CD4-positive, alpha-beta T cell (primary cell): ENCODE results near the gene POLR1E. TPM values are rescaled to one million over a fixed set of nuclear protein-coding genes. Genes with fewer than 3 reads are reported as not detected.

ENCODE experiments used
- ATAC-seq: fragments of 200-7000 bp; cut with Tn5 transposase; one replicate; pipeline ENCODE4 v1.10.0; 2022; ENCODE audit warnings: mild to moderate bottlenecking; ENCODE audit not compliant: poor library complexity
- CTCF ChIA-PET: fragments of 350-600 bp; sonication (Branson Sonifier 250); formaldehyde crosslinking; loops from one replicate; lab custom pipeline; 2021; ENCODE audit warnings: antibody characterized with exemption, inconsistent platforms; lab: Charles Lee
- POLR2A ChIA-PET: fragments of 350-600 bp; sonication (Branson Sonifier 250); formaldehyde crosslinking; loops from one replicate; lab custom pipeline; 2021; ENCODE audit warnings: antibody characterized with exemption, inconsistent platforms; lab: Charles Lee
- DNase-seq, 14 experiments: peaks; one replicate each; pipeline ENCODE4 v3.0.0-alpha.2; 2013 to 2020; ENCODE audit warnings: mixed read lengths in 2 of 14
- H3K27ac ChIP-seq, 2 donors: one replicate each; pipeline versions ENCODE4 v1.5.1 to v1.7.0; 2013; ENCODE audit warnings: low read length in 2 of 2, low read depth in 1 of 2, mild to moderate bottlenecking in 1 of 2
- H3K27me3 ChIP-seq, 2 experiments: 1 replicate in 1 of 2; 2 replicates in 1 of 2; pipeline versions ENCODE4 v1.6.1 to v1.7.0; 2013; ENCODE audit warnings: low read length in 2 of 2, control low read depth in 1 of 2, mild to moderate bottlenecking in 1 of 2, moderate library complexity in 1 of 2; ENCODE audit not compliant: insufficient read depth in 2 of 2, control insufficient read depth in 1 of 2
- H3K36me3 ChIP-seq: one replicate; pipeline ENCODE4 v1.6.1; 2013; ENCODE audit warnings: low read length, control low read depth; ENCODE audit not compliant: insufficient read depth
- H3K4me1 ChIP-seq: one replicate; pipeline ENCODE4 v1.6.1; 2013; ENCODE audit warnings: low read length, control low read depth; ENCODE audit not compliant: insufficient read depth
- H3K4me3 ChIP-seq: one replicate; pipeline ENCODE4 v1.5.1; 2013; ENCODE audit warnings: mild to moderate bottlenecking, low read length, moderate library complexity
- H3K9me3 ChIP-seq, 2 experiments: 1 replicate in 1 of 2; 2 replicates in 1 of 2; pipeline versions ENCODE4 v1.6.1 to v1.7.0; 2013; ENCODE audit warnings: low read length in 2 of 2, mild to moderate bottlenecking in 2 of 2, control low read depth in 1 of 2, moderate library complexity in 1 of 2; ENCODE audit not compliant: control insufficient read depth in 1 of 2, insufficient read depth in 1 of 2
- H3K27ac Mint-ChIP-seq: one replicate; pipeline ENCODE4 v1.8.0; 2020; ENCODE audit warnings: mixed read lengths
- H3K27me3 Mint-ChIP-seq: one replicate; pipeline ENCODE4 v1.8.0; 2021; ENCODE audit warnings: mixed read lengths
- H3K36me3 Mint-ChIP-seq: one replicate; pipeline ENCODE4 v1.8.0; 2021; ENCODE audit warnings: low read depth, mixed read lengths
- H3K4me1 Mint-ChIP-seq: one replicate; pipeline ENCODE4 v1.8.0; 2021; ENCODE audit warnings: low read depth, mixed read lengths
- H3K4me3 Mint-ChIP-seq: one replicate; pipeline ENCODE4 v1.8.0; 2020; ENCODE audit warnings: mild to moderate bottlenecking, mixed read lengths
- H3K9me3 Mint-ChIP-seq: one replicate; pipeline ENCODE4 v1.8.0; 2020; ENCODE audit warnings: mixed read lengths
- CTCF ChIP-seq: fragments of 200-600 bp; IDR thresholded peaks from one replicate; pipeline ENCODE4 v1.8.0; 2022; ENCODE audit warnings: antibody characterized with exemption, mild to moderate bottlenecking
- intact Hi-C, 2 experiments: fragments of 100-400 bp; cut with DNase I in 1 of 2; cut with micrococcal nuclease in 1 of 2; formaldehyde crosslinking; loops; one replicate each; pipeline versions ENCODE4 v1.15.1 to v1.9.0; 2023 to 2025; cut with DNase I, micrococcal nuclease
- total RNA-seq, 174 experiments: library from RNA in 2 of 174; stranded (reverse) in 2 of 174; gene quantifications; one replicate each; pipeline ENCODE4 v1.2.3 and lab custom pipeline; 2021 to 2026

POLR1E gene
- total RNA-seq, 2 experiments from 2014 or later: 28.9 to 29.7 TPM

- TF ChIP-seq CTCF: no peak
- ChIA-PET POLR2A (no interaction called here), CTCF (no interaction called here)
- H3K36me3 ChIP-seq: peaks cover 88% of the 10 kb centered on the region
- H3K4me1 ChIP-seq: peaks cover 2% of the 10 kb centered on the region
- Mint-ChIP-seq H3K4me3 (no peak overlapping the region), H3K27ac (no peak overlapping the region), H3K36me3 (peaks cover 94% of the 10 kb centered on the region), H3K27me3 (no peaks in the 10 kb centered on the region), H3K4me1 (peaks cover 4% of the 10 kb centered on the region), H3K9me3 (no peaks in the 10 kb centered on the region)
- intact Hi-C loops: no loop called here
- DNase-seq (no peak), ATAC-seq (no peak)
- H3K27me3 ChIP-seq: no peaks in the 10 kb centered on the region
- no peak overlapping the region for H3K27ac ChIP-seq
- H3K4me3 ChIP-seq: no peak overlapping the region
- no peaks in the 10 kb centered on the region for H3K9me3 ChIP-seq
Measured at GRCh38 chr9:37497320-37497719, 11.6 kb downstream of the POLR1E start.

- H3K27ac Mint-ChIP-seq: no peak overlapping the region
Measured at GRCh38 chr9:37498457-37498856, 12.7 kb downstream of the POLR1E start.

GRCh38 chr9:37499297-37499696, 13.5 kb downstream of the POLR1E start:
- H3K27me3 Mint-ChIP-seq: no peaks in the 10 kb centered on the region

More at GRCh38 chr9:37498457-37498856, 12.7 kb downstream of the POLR1E start:
- Mint-ChIP-seq H3K4me3 (no peak overlapping the region), H3K36me3 (peaks cover 94% of the 10 kb centered on the region), H3K27me3 (no peaks in the 10 kb centered on the region), H3K4me1 (peaks cover 10% of the 10 kb centered on the region), H3K9me3 (no peaks in the 10 kb centered on the region)
- no peak for TF ChIP-seq CTCF
- ChIA-PET POLR2A (no interaction called here), CTCF (no interaction called here)
- DNase-seq (no peak), ATAC-seq (no peak)
- no peaks in the 10 kb centered on the region for H3K9me3 ChIP-seq
- H3K27ac ChIP-seq: no peak overlapping the region
- no peaks in the 10 kb centered on the region for H3K27me3 ChIP-seq
- no peak overlapping the region for H3K4me3 ChIP-seq
- intact Hi-C loops: no loop called here
- peaks cover 11% of the 10 kb centered on the region for H3K4me1 ChIP-seq
- H3K36me3 ChIP-seq: peaks cover 88% of the 10 kb centered on the region

More at GRCh38 chr9:37499297-37499696, 13.5 kb downstream of the POLR1E start:
- H3K4me1 ChIP-seq: peaks cover 18% of the 10 kb centered on the region
- H3K27me3 ChIP-seq: no peaks in the 10 kb centered on the region
- ChIA-PET CTCF (no interaction called here), POLR2A (no interaction called here)
- H3K4me3 ChIP-seq: no peak overlapping the region
- DNase-seq: no peak
- no peaks in the 10 kb centered on the region for H3K9me3 ChIP-seq
- peaks cover 18% of the 10 kb centered on the region for H3K4me1 Mint-ChIP-seq
- H3K27ac ChIP-seq: no peak overlapping the region
- no peak overlapping the region for H3K4me3 Mint-ChIP-seq
- no peak for ATAC-seq
- intact Hi-C loops: no loop called here
- no peak overlapping the region for H3K27ac Mint-ChIP-seq
- H3K36me3 Mint-ChIP-seq: peaks cover 94% of the 10 kb centered on the region
- no peaks in the 10 kb centered on the region for H3K9me3 Mint-ChIP-seq
- TF ChIP-seq CTCF: no peak
- H3K36me3 ChIP-seq: peaks cover 85% of the 10 kb centered on the region
